Caco-2 (cell line): ENCODE results near the gene NODAL. TPM values are rescaled to one million over a fixed set of nuclear protein-coding genes. Genes with fewer than 3 reads are reported as not detected.

ENCODE experiments used
- BruUV-seq: library from RNA; stranded (reverse); fragments of 400-500 nt; replicated peaks from 2 replicates; lab custom pipeline; 2021; lab: Mats Ljungman, UMichigan
- CTCF ChIA-PET: fragments of 300-600 bp; sonication (Branson Sonifier 250); formaldehyde crosslinking; loops from one replicate; lab custom pipeline; 2022; ENCODE audit warnings: antibody characterized with exemption; lab: Charles Lee
- POLR2A ChIA-PET: fragments of 300-600 bp; sonication (Branson Sonifier 250); formaldehyde crosslinking; loops from one replicate; lab custom pipeline; 2022; ENCODE audit warnings: antibody characterized with exemption; lab: Charles Lee
- DNase-seq, 2 experiments: peaks; one replicate each; pipeline versions ENCODE4 v3.0.0 to v3.0.0-alpha.2; 2020 to 2022
- H3K27me3 ChIP-seq: replicated peaks from 2 replicates; pipeline ENCODE4 v1.6.0; 2011; ENCODE audit warnings: low read length; ENCODE audit not compliant: control insufficient read depth, insufficient read depth
- H3K36me3 ChIP-seq: 2 replicates; pipeline ENCODE4 v1.5.1; 2011; ENCODE audit warnings: low read length; ENCODE audit not compliant: control insufficient read depth, insufficient read depth
- H3K4me1 ChIP-seq: fragments of 250-450 bp; sonication (Bioruptor Pico); 2 replicates; pipeline ENCODE4 v1.5.1; 2020; ENCODE audit warnings: mild to moderate bottlenecking
- H3K4me3 ChIP-seq: 2 replicates; pipeline ENCODE4 v1.5.1; 2011; ENCODE audit warnings: low read depth, mild to moderate bottlenecking, control low read depth, low read length
- H3K9me3 ChIP-seq: fragments of 250-450 bp; sonication (Bioruptor Pico); 2 replicates; pipeline ENCODE4 v1.5.1; 2020; ENCODE audit warnings: mild to moderate bottlenecking, moderate library complexity
- H3K27ac Mint-ChIP-seq: one replicate; pipeline ENCODE4 v1.8.0; 2022; ENCODE audit warnings: mixed read lengths; ENCODE audit not compliant: unreplicated experiment
- H3K27me3 Mint-ChIP-seq: one replicate; pipeline ENCODE4 v1.8.0; 2022; ENCODE audit warnings: mixed read lengths; ENCODE audit not compliant: insufficient read depth, unreplicated experiment
- H3K36me3 Mint-ChIP-seq: one replicate; pipeline ENCODE4 v1.8.0; 2022; ENCODE audit warnings: mild to moderate bottlenecking, mixed read lengths; ENCODE audit not compliant: insufficient read depth, unreplicated experiment
- H3K4me1 Mint-ChIP-seq: one replicate; pipeline ENCODE4 v1.8.0; 2022; ENCODE audit warnings: low read depth, mixed read lengths; ENCODE audit not compliant: unreplicated experiment
- H3K4me3 Mint-ChIP-seq: one replicate; pipeline ENCODE4 v1.8.0; 2022; ENCODE audit warnings: mild to moderate bottlenecking, moderate library complexity, mixed read lengths; ENCODE audit not compliant: unreplicated experiment
- H3K9me3 Mint-ChIP-seq: one replicate; pipeline ENCODE4 v1.8.0; 2022; ENCODE audit warnings: mixed read lengths; ENCODE audit not compliant: unreplicated experiment
- intact Hi-C: fragments of 100-400 bp; cut with micrococcal nuclease; formaldehyde crosslinking; loops from one replicate; pipeline ENCODE4 v1.10.0; 2022; ENCODE audit not compliant: unreplicated experiment
- total RNA-seq: library from RNA; stranded (reverse); gene quantifications from 2 replicates; pipeline ENCODE4 v1.2.3, GENCODE V29; 2022
- TF ChIP-seq, protein P1 (sequence below), 2 experiments: fragments of 200-600 bp in 1 of 2; IDR thresholded peaks; 1 replicate in 1 of 2; 2 replicates in 1 of 2; pipeline versions ENCODE4 v1.5.1 to v1.8.0; 2011 to 2022; ENCODE audit warnings: antibody characterized with exemption in 1 of 2, control low read depth in 1 of 2, inconsistent platforms in 1 of 2, low read depth in 1 of 2, low read length in 1 of 2, mild to moderate bottlenecking in 1 of 2, moderate library complexity in 1 of 2; ENCODE audit not compliant: insufficient read depth in 1 of 2, severe bottlenecking in 1 of 2, unreplicated experiment in 1 of 2

NODAL gene
- total RNA-seq, 1 experiment from 2014 or later = 0.59 TPM

GRCh38 chr10:70482982-70483760 lies 41.7 kb upstream of the NODAL start:
- BruUV-seq = no TSS peak
- no peak overlapping the region for H3K27ac Mint-ChIP-seq
- TF ChIP-seq, protein P1, sequence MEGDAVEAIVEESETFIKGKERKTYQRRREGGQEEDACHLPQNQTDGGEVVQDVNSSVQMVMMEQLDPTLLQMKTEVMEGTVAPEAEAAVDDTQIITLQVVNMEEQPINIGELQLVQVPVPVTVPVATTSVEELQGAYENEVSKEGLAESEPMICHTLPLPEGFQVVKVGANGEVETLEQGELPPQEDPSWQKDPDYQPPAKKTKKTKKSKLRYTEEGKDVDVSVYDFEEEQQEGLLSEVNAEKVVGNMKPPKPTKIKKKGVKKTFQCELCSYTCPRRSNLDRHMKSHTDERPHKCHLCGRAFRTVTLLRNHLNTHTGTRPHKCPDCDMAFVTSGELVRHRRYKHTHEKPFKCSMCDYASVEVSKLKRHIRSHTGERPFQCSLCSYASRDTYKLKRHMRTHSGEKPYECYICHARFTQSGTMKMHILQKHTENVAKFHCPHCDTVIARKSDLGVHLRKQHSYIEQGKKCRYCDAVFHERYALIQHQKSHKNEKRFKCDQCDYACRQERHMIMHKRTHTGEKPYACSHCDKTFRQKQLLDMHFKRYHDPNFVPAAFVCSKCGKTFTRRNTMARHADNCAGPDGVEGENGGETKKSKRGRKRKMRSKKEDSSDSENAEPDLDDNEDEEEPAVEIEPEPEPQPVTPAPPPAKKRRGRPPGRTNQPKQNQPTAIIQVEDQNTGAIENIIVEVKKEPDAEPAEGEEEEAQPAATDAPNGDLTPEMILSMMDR (IDR thresholded peaks at IDR 0.05; ENCODE audit: insufficient read depth in 1 of 2, low read depth in 1 of 2, low read length in 1 of 2, severe bottlenecking in 1 of 2, unreplicated experiment in 1 of 2) = no peak
- no peaks in the 10 kb centered on the region for H3K9me3 ChIP-seq
- H3K4me1 Mint-ChIP-seq = peaks cover 9% of the 10 kb centered on the region
- H3K4me3 ChIP-seq = no peak overlapping the region
- H3K27me3 Mint-ChIP-seq = no peaks in the 10 kb centered on the region
- ChIA-PET POLR2A (no interaction called here), CTCF (no interaction called here)
- H3K27me3 ChIP-seq = no peaks in the 10 kb centered on the region
- peak in 1 of 2 experiments; percentile 36 for DNase-seq
- H3K9me3 Mint-ChIP-seq = no peaks in the 10 kb centered on the region
- intact Hi-C loops = no loop called here
- no peak overlapping the region for H3K4me3 Mint-ChIP-seq
- H3K36me3 ChIP-seq = no peaks in the 10 kb centered on the region
- peaks cover 8% of the 10 kb centered on the region for H3K4me1 ChIP-seq
- H3K36me3 Mint-ChIP-seq = no peaks in the 10 kb centered on the region

DNA sequence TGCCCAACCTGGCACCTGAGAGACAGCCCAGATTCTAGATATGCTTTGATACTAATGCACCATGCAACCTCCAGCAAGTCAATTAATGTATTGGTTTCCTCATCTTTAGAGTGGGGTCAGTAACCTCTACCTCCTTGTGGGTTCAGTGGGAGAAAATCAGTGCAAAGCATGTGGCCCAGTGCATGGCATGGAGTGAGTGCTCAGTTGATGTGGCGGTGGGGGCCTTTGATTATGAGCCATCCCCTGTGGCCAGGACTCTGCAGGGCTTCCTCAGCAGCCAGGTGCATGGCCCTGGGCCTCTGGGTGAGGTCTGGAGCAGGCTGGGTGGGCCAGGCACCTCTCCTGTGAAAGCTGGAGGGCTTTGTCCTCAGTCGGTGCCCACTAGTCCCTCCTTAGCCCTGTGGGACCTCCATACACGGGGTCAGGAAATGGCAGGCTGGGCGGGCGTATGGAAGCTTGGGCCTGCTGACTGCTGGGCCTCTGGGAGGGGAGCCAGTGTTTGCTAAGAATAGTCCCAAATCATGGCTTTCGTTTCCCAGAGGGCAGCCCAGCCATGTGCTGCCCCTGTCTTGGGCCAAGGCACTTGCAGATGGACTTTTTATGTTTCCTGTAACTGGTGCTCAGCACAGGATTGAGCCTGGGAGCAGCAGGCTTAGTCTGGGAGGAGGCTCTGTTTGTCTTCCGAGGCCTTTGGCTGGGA lies 40.5 kb upstream of the NODAL start:
- CTCF ChIA-PET = no interaction called here

GRCh38 chr10:70481105-70481504 lies 39.6 kb upstream of the NODAL start:
- H3K4me1 Mint-ChIP-seq = peaks cover 9% of the 10 kb centered on the region
- no peak overlapping the region for H3K27ac Mint-ChIP-seq
- no peaks in the 10 kb centered on the region for H3K36me3 Mint-ChIP-seq
- no peaks in the 10 kb centered on the region for H3K9me3 Mint-ChIP-seq
- H3K27me3 Mint-ChIP-seq = no peaks in the 10 kb centered on the region
- H3K4me3 Mint-ChIP-seq = no peak overlapping the region
- no peaks in the 10 kb centered on the region for H3K36me3 ChIP-seq
- BruUV-seq = no TSS peak
- H3K27me3 ChIP-seq = no peaks in the 10 kb centered on the region
- CTCF ChIA-PET = interaction anchor here (0.7 kb wide), 1 partner anchor 36 kb away, joined by 3 read pairs; no protein-coding TSS in a partner anchor
- POLR2A ChIA-PET = interaction anchor here (0.5 kb wide), 1 partner anchor 45 kb away, joined by 6 read pairs; no protein-coding TSS in a partner anchor
- no peak overlapping the region for H3K4me3 ChIP-seq
- TF ChIP-seq, protein P1 (IDR thresholded peaks at IDR 0.05; ENCODE audit: insufficient read depth in 1 of 2, low read depth in 1 of 2, low read length in 1 of 2, severe bottlenecking in 1 of 2, unreplicated experiment in 1 of 2) = no peak
- H3K4me1 ChIP-seq = peaks cover 16% of the 10 kb centered on the region
- intact Hi-C loops = no loop called here
- no peak for DNase-seq
- no peaks in the 10 kb centered on the region for H3K9me3 ChIP-seq

More for the DNA sequence above, 40.5 kb upstream of the NODAL start:
- no peaks in the 10 kb centered on the region for H3K9me3 ChIP-seq
- intact Hi-C loops = no loop called here
- no peaks in the 10 kb centered on the region for H3K27me3 ChIP-seq
- no peaks in the 10 kb centered on the region for H3K36me3 Mint-ChIP-seq
- H3K9me3 Mint-ChIP-seq = no peaks in the 10 kb centered on the region
- POLR2A ChIA-PET = no interaction called here
- H3K4me3 Mint-ChIP-seq = no peak overlapping the region
- DNase-seq = peak in 1 of 2 experiments; percentile 34
- peaks cover 9% of the 10 kb centered on the region for H3K4me1 Mint-ChIP-seq
- no TSS peak for BruUV-seq
- H3K4me1 ChIP-seq = peaks cover 16% of the 10 kb centered on the region
- TF ChIP-seq, protein P1 (IDR thresholded peaks at IDR 0.05; ENCODE audit: insufficient read depth in 1 of 2, low read depth in 1 of 2, low read length in 1 of 2, severe bottlenecking in 1 of 2, unreplicated experiment in 1 of 2) = no peak
- H3K27me3 Mint-ChIP-seq = no peaks in the 10 kb centered on the region
- H3K36me3 ChIP-seq = no peaks in the 10 kb centered on the region
- no peak overlapping the region for H3K4me3 ChIP-seq
- no peak overlapping the region for H3K27ac Mint-ChIP-seq
